GM12891 (cell line): ENCODE results near the gene RBBP4.
A peak's percentile ranks its signal among the peaks of the same experiment; 100 is the strongest.
"Not testable (repeated sequence)": the region's sequence is repeated elsewhere in the genome, so short reads cannot be mapped to it uniquely, and the experiment has no call there.

Experiments used
- DNase-seq: peaks from one replicate; pipeline ENCODE4 v3.0.0; 2011; ENCODE audit warnings: low spot score; ENCODE audit not compliant: insufficient read length
- FAIRE-seq: peaks from 2 replicates; lab custom pipeline; 2011; peaks lifted over from hg19 to GRCh38; lab: Jason Lieb, UNC
- PAX5 ChIP-seq: IDR thresholded peaks from 2 replicates; pipeline ENCODE4 v1.6.1; 2011; ENCODE audit warnings: low read length, moderate library complexity, mild to moderate bottlenecking; ENCODE audit not compliant: insufficient read depth, severe bottlenecking
- POLR2A ChIP-seq: IDR thresholded peaks from 2 replicates; pipeline ENCODE4 v1.6.1; 2011; ENCODE audit warnings: low read depth, low read length, control low read depth
- POLR2AphosphoS5 ChIP-seq: IDR thresholded peaks from 2 replicates; pipeline ENCODE4 v1.6.1; 2011; ENCODE audit warnings: low read depth, low read length, control low read depth
- POU2F2 ChIP-seq: IDR thresholded peaks from 2 replicates; pipeline ENCODE4 v1.6.1; 2011; ENCODE audit warnings: low read depth, mild to moderate bottlenecking, control low read depth, low read length, moderate library complexity
- SPI1 ChIP-seq: IDR thresholded peaks from 2 replicates; pipeline ENCODE4 v1.6.1; 2011; ENCODE audit warnings: low read depth, low read length, control low read depth
- TAF1 ChIP-seq: IDR thresholded peaks from 2 replicates; pipeline ENCODE4 v1.6.1; 2011; ENCODE audit warnings: low read depth, low read length, control low read depth

Gene RBBP4

GRCh38 chr1:32619701-32620485, 31.1 kb upstream of the RBBP4 start:
- DNase-seq (no peak), FAIRE-seq (peak; percentile 82)
- TF ChIP-seq POU2F2 (peak; percentile 29; the same call in 1 of the 2 replicates), POLR2AphosphoS5 (no peak)

- TF ChIP-seq POLR2AphosphoS5, result no peak
- TF ChIP-seq POLR2A, result no peak
- TF ChIP-seq SPI1, result no peak
- TF ChIP-seq PAX5, result no peak
- no peak for TF ChIP-seq TAF1
- TF ChIP-seq POU2F2, result no peak
- no peak for DNase-seq
- no peak for FAIRE-seq
Observed at GRCh38 chr1:32622205-32622604, 28.8 kb upstream of the RBBP4 start.

- DNase-seq (no peak), FAIRE-seq (peak; percentile 80)
- TF ChIP-seq POU2F2 (no peak), POLR2AphosphoS5 (peak; percentile 14; the same call in 1 of the 2 replicates)
Observed at GRCh38 chr1:32622806-32623681, 28.0 kb upstream of the RBBP4 start.

- no peak for DNase-seq
- FAIRE-seq, result peak; percentile 54
- TF ChIP-seq TAF1 (no peak), SPI1 (peak; percentile 49; the same call in 1 of the 2 replicates), POLR2AphosphoS5 (0 out of 2 replicates have a peak, but pooled peaks have one; percentile 9), POLR2A (no peak), PAX5 (no peak), POU2F2 (no peak)
Observed at GRCh38 chr1:32623775-32624174, 27.2 kb upstream of the RBBP4 start.

GRCh38 chr1:32626176-32626575, 24.8 kb upstream of the RBBP4 start:
- TF ChIP-seq POU2F2 (no peak), POLR2A (no peak)
- no peak for DNase-seq
- FAIRE-seq, result peak; percentile 43

- no peak for TF ChIP-seq POLR2A
- no peak for TF ChIP-seq POU2F2
- TF ChIP-seq POLR2AphosphoS5, result no peak
- TF ChIP-seq PAX5, result no peak
- TF ChIP-seq SPI1, result no peak
- no peak for TF ChIP-seq TAF1
- FAIRE-seq (peak; percentile 83), DNase-seq (no peak)
Observed at GRCh38 chr1:32627596-32628162, 23.3 kb upstream of the RBBP4 start.

GRCh38 chr1:32630173-32630572, 20.8 kb upstream of the RBBP4 start:
- not testable (repeated sequence) for FAIRE-seq, DNase-seq

- DNase-seq (no peak), FAIRE-seq (no peak)
- TF ChIP-seq POU2F2 (no peak), SPI1 (no peak), POLR2AphosphoS5 (no peak), PAX5 (no peak), TAF1 (no peak), POLR2A (no peak)
Observed at GRCh38 chr1:32632829-32633228, 18.2 kb upstream of the RBBP4 start.

- DNase-seq, result no peak
- FAIRE-seq, result no peak
- no peak for TF ChIP-seq PAX5
- TF ChIP-seq POLR2AphosphoS5, result no peak
- TF ChIP-seq SPI1, result no peak
- TF ChIP-seq POU2F2, result no peak
- no peak for TF ChIP-seq POLR2A
- no peak for TF ChIP-seq TAF1
Observed at GRCh38 chr1:32635508-32636277, 15.3 kb upstream of the RBBP4 start.

GRCh38 chr1:32636914-32637645, 13.9 kb upstream of the RBBP4 start:
- no peak for DNase-seq
- TF ChIP-seq POLR2A, result no peak
- TF ChIP-seq POU2F2, result no peak
- TF ChIP-seq SPI1, result no peak
- TF ChIP-seq POLR2AphosphoS5, result no peak
- TF ChIP-seq TAF1, result no peak
- no peak for TF ChIP-seq PAX5
- FAIRE-seq, result no peak
